DND-41 (cell line): ENCODE measurements around the gene FAM25A.
"Not testable (repeated sequence)": the region's sequence is repeated elsewhere in the genome, so short reads cannot be mapped to it uniquely, and the experiment has no call there.

Experiments used
- ATAC-seq: fragments of 200-7000 bp; cut with Tn5 transposase; 3 replicates; pipeline ENCODE4 v1.9.1; 2021; ENCODE audit warnings: low read depth; ENCODE audit not compliant: insufficient read depth
- DNase-seq: peaks from one replicate; pipeline ENCODE4 v3.0.0-alpha.2; 2020
- H2AFZ ChIP-seq: 2 replicates; pipeline ENCODE4 v1.6.0; 2012; ENCODE audit warnings: low read depth, low read length
- H3K27ac ChIP-seq: 2 replicates; pipeline ENCODE4 v1.5.1; 2012; ENCODE audit warnings: low read length, inconsistent platforms
- H3K27me3 ChIP-seq: fragments of 200-600 bp; sonication (generic); 2 replicates; pipeline ENCODE4 v1.6.0; 2012; ENCODE audit warnings: low read length, mild to moderate bottlenecking, inconsistent platforms; ENCODE audit not compliant: insufficient read depth, poor library complexity
- H3K36me3 ChIP-seq: 2 replicates; pipeline ENCODE4 v1.5.1; 2012; ENCODE audit warnings: low read length, inconsistent platforms; ENCODE audit not compliant: insufficient read depth
- H3K4me1 ChIP-seq: 2 replicates; pipeline ENCODE4 v1.5.1; 2012; ENCODE audit warnings: mild to moderate bottlenecking, low read length; ENCODE audit not compliant: insufficient read depth
- H3K4me2 ChIP-seq: 2 replicates; pipeline ENCODE4 v1.6.0; 2012; ENCODE audit warnings: mild to moderate bottlenecking, moderate library complexity, low read length, inconsistent platforms; ENCODE audit not compliant: insufficient read depth
- H3K4me3 ChIP-seq, 2 experiments: fragments of 200-600 bp in 1 of 2; shearing (Covaris generic) in 1 of 2; 2 replicates each; pipeline ENCODE4 v1.5.1; 2012 to 2016; ENCODE audit warnings: inconsistent platforms in 2 of 2, low read length in 2 of 2, mild to moderate bottlenecking in 2 of 2, low read depth in 1 of 2, moderate library complexity in 1 of 2
- H3K79me2 ChIP-seq: 2 replicates; pipeline ENCODE4 v1.6.0; 2012; ENCODE audit warnings: low read length, inconsistent platforms; ENCODE audit not compliant: insufficient read depth
- H3K9ac ChIP-seq: 2 replicates; pipeline ENCODE4 v1.6.0; 2012; ENCODE audit warnings: low read depth, mild to moderate bottlenecking, inconsistent platforms, low read length, moderate library complexity
- H3K9me3 ChIP-seq: 2 replicates; pipeline ENCODE4 v1.5.1; 2012; ENCODE audit warnings: low read length, moderate library complexity, mild to moderate bottlenecking, inconsistent platforms; ENCODE audit not compliant: insufficient read depth, severe bottlenecking
- H4K20me1 ChIP-seq: 2 replicates; pipeline ENCODE4 v1.6.0; 2012; ENCODE audit warnings: low read length; ENCODE audit not compliant: insufficient read depth
- CTCF ChIP-seq: IDR thresholded peaks from 2 replicates; pipeline ENCODE4 v1.5.1; 2012; ENCODE audit warnings: borderline replicate concordance, low read length, moderate library complexity, mild to moderate bottlenecking; ENCODE audit not compliant: poor library complexity, severe bottlenecking; ENCODE audit errors: extremely low read depth
- EZH2 ChIP-seq: IDR thresholded peaks from 3 replicates; pipeline ENCODE4 v1.6.1; 2012; ENCODE audit warnings: borderline replicate concordance, low read depth, mild to moderate bottlenecking, moderate library complexity, low read length, inconsistent platforms; ENCODE audit not compliant: severe bottlenecking

The FAM25A gene

GRCh38 chr10:87038286-87038717, 18.2 kb downstream of the FAM25A start:
- no peaks in the 10 kb centered on the region for H3K4me1 ChIP-seq
- H4K20me1 ChIP-seq: no peaks in the 10 kb centered on the region
- no peak overlapping the region for H3K4me3 ChIP-seq
- no peak overlapping the region for H2AFZ ChIP-seq
- H3K4me2 ChIP-seq: no peak overlapping the region
- H3K9ac ChIP-seq: no peak overlapping the region
- TF ChIP-seq CTCF: no peak
- TF ChIP-seq EZH2: no peak
- no peaks in the 10 kb centered on the region for H3K36me3 ChIP-seq
- H3K27me3 ChIP-seq: no peaks in the 10 kb centered on the region
- ATAC-seq (peak; percentile 78), DNase-seq (peak; percentile 31)
- no peaks in the 10 kb centered on the region for H3K79me2 ChIP-seq
- no peaks in the 10 kb centered on the region for H3K9me3 ChIP-seq
- H3K27ac ChIP-seq: no peak overlapping the region

- DNase-seq (no peak), ATAC-seq (no peak)
- Histone ChIP-seq H3K4me1 (no peaks in the 10 kb centered on the region), H3K36me3 (no peaks in the 10 kb centered on the region), H3K9me3 (no peaks in the 10 kb centered on the region), H3K4me3 (no peak overlapping the region), H3K27me3 (no peaks in the 10 kb centered on the region), H3K27ac (no peak overlapping the region), H3K9ac (no peak overlapping the region), H3K4me2 (no peak overlapping the region), H2AFZ (no peak overlapping the region), H4K20me1 (no peaks in the 10 kb centered on the region), H3K79me2 (no peaks in the 10 kb centered on the region)
- TF ChIP-seq EZH2 (no peak), CTCF (no peak)
Observed at GRCh38 chr10:87038786-87039185, 18.7 kb downstream of the FAM25A start.

GRCh38 chr10:87043579-87043978, 23.5 kb downstream of the FAM25A start:
- H3K79me2 ChIP-seq, H3K4me2 ChIP-seq, H3K9ac ChIP-seq, H3K27ac ChIP-seq, H4K20me1 ChIP-seq, ATAC-seq, H3K4me3 ChIP-seq, DNase-seq, H3K9me3 ChIP-seq, H3K27me3 ChIP-seq, H2AFZ ChIP-seq, H3K4me1 ChIP-seq: not testable (repeated sequence)
- peaks cover 15% of the 10 kb centered on the region for H3K36me3 ChIP-seq

- Histone ChIP-seq H3K4me2 (no peak overlapping the region), H3K4me3 (no peak overlapping the region), H3K36me3 (peaks cover 31% of the 10 kb centered on the region), H3K27ac (no peak overlapping the region), H4K20me1 (no peaks in the 10 kb centered on the region), H3K27me3 (no peaks in the 10 kb centered on the region), H3K9ac (no peak overlapping the region), H3K9me3 (no peaks in the 10 kb centered on the region), H3K79me2 (no peaks in the 10 kb centered on the region), H2AFZ (no peak overlapping the region), H3K4me1 (no peaks in the 10 kb centered on the region)
- DNase-seq (no peak), ATAC-seq (no peak)
- TF ChIP-seq CTCF: no peak
- TF ChIP-seq EZH2: no peak
Observed at GRCh38 chr10:87045434-87045938, 25.4 kb downstream of the FAM25A start.
